Calu3 (cell line): ENCODE data around the gene KRTAP10-12. TPM values are rescaled to one million over a fixed set of nuclear protein-coding genes. Genes with fewer than 3 reads are reported as not detected.

Experiments
- BruUV-seq: library from RNA; stranded (reverse); fragments of 400-500 nt; replicated peaks from 2 replicates; lab custom pipeline; 2021; lab: Mats Ljungman, UMichigan
- CTCF ChIA-PET: fragments of 300-600 bp; sonication (Branson Sonifier 250); formaldehyde crosslinking; loops from one replicate; lab custom pipeline; 2022; ENCODE audit warnings: antibody characterized with exemption; lab: Charles Lee
- DNase-seq: peaks from one replicate; pipeline ENCODE4 v3.0.0; 2022
- H3K27ac Mint-ChIP-seq: one replicate; pipeline ENCODE4 v1.8.0; 2022; ENCODE audit warnings: mixed read lengths; ENCODE audit not compliant: unreplicated experiment
- H3K27me3 Mint-ChIP-seq: one replicate; pipeline ENCODE4 v1.8.0; 2022; ENCODE audit warnings: mixed read lengths; ENCODE audit not compliant: unreplicated experiment
- H3K36me3 Mint-ChIP-seq: one replicate; pipeline ENCODE4 v1.8.0; 2022; ENCODE audit warnings: mild to moderate bottlenecking, moderate library complexity, mixed read lengths; ENCODE audit not compliant: insufficient read depth, unreplicated experiment
- H3K4me1 Mint-ChIP-seq: one replicate; pipeline ENCODE4 v1.8.0; 2022; ENCODE audit warnings: mild to moderate bottlenecking, low read depth, mixed read lengths; ENCODE audit not compliant: unreplicated experiment
- H3K4me3 Mint-ChIP-seq: one replicate; pipeline ENCODE4 v1.8.0; 2022; ENCODE audit warnings: mild to moderate bottlenecking, low read depth, moderate library complexity, mixed read lengths; ENCODE audit not compliant: unreplicated experiment
- H3K9me3 Mint-ChIP-seq: one replicate; pipeline ENCODE4 v1.8.0; 2022; ENCODE audit warnings: low read depth, mixed read lengths; ENCODE audit not compliant: unreplicated experiment
- CTCF ChIP-seq: fragments of 200-600 bp; IDR thresholded peaks from one replicate; pipeline ENCODE4 v1.8.0; 2022; ENCODE audit warnings: antibody characterized with exemption; ENCODE audit not compliant: unreplicated experiment
- intact Hi-C: fragments of 100-400 bp; cut with micrococcal nuclease; formaldehyde crosslinking; loops from one replicate; pipeline ENCODE4 v1.10.0; 2022; ENCODE audit not compliant: unreplicated experiment
- total RNA-seq: library from RNA; stranded (reverse); gene quantifications from 2 replicates; pipeline ENCODE4 v1.2.3, GENCODE V29; 2022

The KRTAP10-12 gene
- total RNA-seq, 1 experiment from 2014 or later, result not detected

- Mint-ChIP-seq H3K9me3 (no peaks in the 10 kb centered on the region), H3K27me3 (peaks cover 80% of the 10 kb centered on the region), H3K4me1 (no peaks in the 10 kb centered on the region), H3K4me3 (no peak overlapping the region), H3K36me3 (no peaks in the 10 kb centered on the region), H3K27ac (no peak overlapping the region)
- intact Hi-C loops, result no loop called here
- peak; percentile 82 for DNase-seq
- no TSS peak for BruUV-seq
- TF ChIP-seq CTCF, result no peak
- CTCF ChIA-PET, result no interaction called here
These were observed 39.5 kb downstream of the KRTAP10-12 start for GRCh38 chr21:44736291-44737004.

GRCh38 chr21:44737706-44738354, 40.9 kb downstream of the KRTAP10-12 start:
- Mint-ChIP-seq H3K4me3 (no peak overlapping the region), H3K27ac (no peak overlapping the region), H3K4me1 (no peaks in the 10 kb centered on the region), H3K36me3 (no peaks in the 10 kb centered on the region), H3K9me3 (no peaks in the 10 kb centered on the region), H3K27me3 (peaks cover 66% of the 10 kb centered on the region)
- DNase-seq, result no peak
- BruUV-seq, result no TSS peak
- TF ChIP-seq CTCF, result no peak
- CTCF ChIA-PET, result no interaction called here
- intact Hi-C loops, result no loop called here

DNA sequence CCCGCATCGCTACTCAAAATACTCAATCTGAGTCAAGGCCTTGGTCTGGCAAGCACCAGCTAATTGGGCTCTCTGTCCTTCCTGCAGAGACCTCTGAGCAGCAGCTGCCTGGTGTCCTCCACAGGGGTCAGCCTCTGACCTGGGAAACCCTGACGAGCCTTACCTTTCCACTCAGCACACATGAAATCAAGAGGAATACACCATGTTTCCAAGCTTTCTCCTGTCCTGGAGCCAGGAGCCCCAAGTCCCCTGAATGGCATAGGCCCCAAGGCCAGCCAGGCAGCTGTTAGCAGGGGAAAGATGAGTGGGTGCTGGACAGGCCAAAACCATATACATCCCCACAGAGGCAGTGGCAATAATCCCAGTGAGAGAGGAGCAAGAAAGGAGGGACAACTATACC, 41.6 kb downstream of the KRTAP10-12 start:
- no TSS peak for BruUV-seq
- Mint-ChIP-seq H3K9me3 (no peaks in the 10 kb centered on the region), H3K27ac (no peak overlapping the region), H3K27me3 (peaks cover 58% of the 10 kb centered on the region), H3K4me3 (no peak overlapping the region), H3K36me3 (no peaks in the 10 kb centered on the region), H3K4me1 (no peaks in the 10 kb centered on the region)
- no peak for DNase-seq
- CTCF ChIA-PET, result no interaction called here
- intact Hi-C loops, result no loop called here
- no peak for TF ChIP-seq CTCF

DNA sequence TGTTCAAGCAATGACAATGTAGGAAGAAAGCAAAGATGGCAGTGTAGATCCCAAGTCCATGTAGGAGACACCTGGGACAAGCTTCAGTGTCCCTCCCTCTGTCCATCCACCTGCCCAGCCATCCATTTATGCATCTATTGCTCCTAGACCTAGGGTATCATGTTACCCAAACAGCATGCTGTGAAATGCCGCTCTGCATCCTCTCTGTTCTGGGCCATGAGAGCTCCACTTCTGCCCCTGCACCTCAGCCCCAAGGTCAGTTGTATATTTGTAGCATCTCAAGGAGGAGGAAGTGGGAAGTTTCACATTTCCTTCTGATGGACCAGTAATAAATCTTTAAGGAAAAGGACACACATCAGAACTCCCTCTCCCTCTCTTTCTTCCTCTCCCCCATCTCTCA, 42.3 kb downstream of the KRTAP10-12 start:
- BruUV-seq, result no TSS peak
- intact Hi-C loops, result no loop called here
- Mint-ChIP-seq H3K27ac (no peak overlapping the region), H3K9me3 (no peaks in the 10 kb centered on the region), H3K36me3 (no peaks in the 10 kb centered on the region), H3K27me3 (peaks cover 55% of the 10 kb centered on the region), H3K4me3 (no peak overlapping the region), H3K4me1 (no peaks in the 10 kb centered on the region)
- CTCF ChIA-PET, result interaction anchor here (0.9 kb wide), 1 partner anchor 54 kb away, joined by 3 read pairs; no protein-coding TSS in a partner anchor
- DNase-seq, result no peak
- no peak for TF ChIP-seq CTCF
